ENCODE measurements around the gene PPP2R2C. TPM values are rescaled to one million over a fixed set of nuclear protein-coding genes. Genes with fewer than 3 reads are reported as not detected.

Gene PPP2R2C
- total RNA-seq, 2 experiments from 2014 or later = not detected

DNA sequence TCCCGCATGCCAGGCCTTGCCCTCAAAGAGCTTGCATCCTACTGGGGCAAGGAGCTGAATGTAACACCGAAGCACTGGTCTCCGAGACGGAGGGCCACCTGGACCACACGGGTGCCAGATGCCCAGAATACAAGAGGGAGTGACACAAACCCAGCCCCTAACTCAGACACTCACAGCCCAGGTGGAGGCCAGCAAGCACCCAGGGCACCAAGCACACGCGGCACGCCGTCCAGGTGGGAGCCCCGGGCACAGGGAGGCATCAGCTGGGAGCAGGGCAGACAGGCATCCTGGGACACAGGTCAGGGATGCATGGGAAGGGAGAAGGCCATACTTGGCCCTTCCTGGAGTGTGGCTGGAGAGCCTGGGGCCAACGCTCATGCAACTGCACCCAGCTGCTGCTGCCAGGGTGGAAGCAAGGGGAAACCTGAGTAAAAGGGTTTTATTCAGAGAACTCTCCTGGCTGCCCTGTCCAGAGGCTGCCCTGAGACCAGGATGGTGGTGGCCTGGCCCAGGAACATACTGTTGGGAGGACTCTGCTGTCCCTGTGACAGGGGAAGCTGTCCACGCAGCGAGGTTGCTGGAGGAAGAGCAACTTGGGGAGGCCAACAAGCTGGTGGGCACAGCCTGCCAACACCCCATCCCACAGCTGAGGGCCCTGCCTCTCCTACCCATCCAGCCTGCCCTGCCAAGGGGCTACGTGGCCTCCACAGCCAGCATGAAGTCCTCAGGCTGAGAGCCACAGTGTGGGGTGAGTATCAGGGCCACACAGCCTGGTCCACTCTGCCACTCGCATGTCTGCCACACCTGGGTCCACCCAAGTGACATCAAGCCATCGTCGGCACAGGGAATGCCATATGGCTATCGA lies 22.2 kb upstream of the PPP2R2C start:
- ChIA-PET CTCF (no interaction called here), POLR2A (no interaction called here)

DNA sequence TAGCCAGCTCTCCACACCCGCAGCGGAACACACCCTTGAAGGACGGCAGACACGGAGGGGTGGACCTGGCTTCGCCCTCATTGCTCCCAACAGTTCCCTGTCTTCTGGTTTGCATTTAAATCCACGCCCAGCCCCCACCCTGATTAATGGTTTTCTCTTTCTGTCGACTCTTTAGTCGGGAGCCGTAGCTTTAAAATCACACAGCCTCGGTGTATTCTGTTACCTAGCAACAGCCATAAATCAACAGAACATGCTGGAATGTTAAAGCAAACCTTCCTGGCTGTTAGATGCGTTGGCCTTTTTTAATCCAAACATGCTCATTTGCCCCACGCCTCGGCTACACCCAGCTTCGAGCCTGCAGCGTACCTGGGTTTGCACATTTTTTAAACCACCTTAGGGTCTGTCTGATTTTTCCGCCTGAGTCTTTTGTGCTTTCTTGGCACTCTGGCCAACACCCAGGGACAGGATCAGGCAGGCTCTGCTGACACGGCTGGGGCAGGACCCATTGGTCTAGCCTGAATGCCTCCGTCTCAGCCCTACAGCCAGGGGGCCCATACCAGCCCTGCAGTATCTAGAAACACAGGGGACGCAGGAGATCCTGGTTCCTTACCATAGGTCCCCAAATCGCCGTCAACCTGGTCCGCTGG lies 21.4 kb upstream of the PPP2R2C start:
- ChIA-PET CTCF (no interaction called here), POLR2A (no interaction called here)

GRCh38 chr4:6492861-6493657 lies 20.6 kb upstream of the PPP2R2C start:
- CTCF ChIA-PET = no interaction called here
- POLR2A ChIA-PET = no interaction called here

- CTCF ChIA-PET = no interaction called here
- POLR2A ChIA-PET = no interaction called here
Measured at GRCh38 chr4:6492027-6492590, 19.7 kb upstream of the PPP2R2C start.

DNA sequence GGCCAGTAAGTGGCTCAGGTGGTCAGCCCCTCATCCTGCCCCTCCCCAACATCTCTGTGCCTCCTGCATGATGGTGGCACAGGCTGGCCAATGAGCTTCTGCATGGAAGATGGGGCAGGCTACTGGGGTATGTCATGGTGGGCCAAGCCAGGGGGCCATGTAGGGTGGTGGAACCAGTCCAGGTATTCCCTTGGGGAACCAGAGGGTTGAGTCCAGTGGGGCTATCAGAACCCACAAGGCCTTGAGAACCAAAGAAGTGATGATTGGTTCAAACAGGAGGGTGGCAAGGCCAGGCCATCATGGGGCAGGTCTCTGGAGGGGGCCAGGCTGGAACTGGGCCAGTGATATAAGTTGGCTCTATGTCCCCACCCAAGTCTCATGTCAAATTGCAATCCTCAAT lies 18.8 kb upstream of the PPP2R2C start:
- POLR2A ChIA-PET = no interaction called here
- CTCF ChIA-PET = no interaction called here

DNA sequence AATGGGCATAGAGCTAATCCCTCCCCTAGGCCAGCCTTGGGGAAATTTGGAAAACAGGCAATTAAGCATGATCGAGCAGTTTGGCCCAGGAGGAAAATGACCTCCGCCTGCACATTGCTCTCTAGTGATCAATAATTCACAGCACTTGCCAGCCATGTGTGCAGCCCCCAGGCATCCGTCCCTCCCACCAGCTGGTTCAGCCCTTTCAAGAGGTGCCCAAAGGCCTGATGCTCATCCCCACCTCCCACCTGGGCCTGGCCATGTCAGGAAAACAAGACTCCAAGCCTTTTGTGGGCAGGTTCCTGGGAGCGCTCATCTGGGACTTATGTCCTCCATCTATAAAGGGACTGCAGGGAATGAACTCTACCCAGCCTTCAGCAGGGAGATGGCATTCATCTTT lies 17.5 kb upstream of the PPP2R2C start:
- POLR2A ChIA-PET = no interaction called here
- CTCF ChIA-PET = no interaction called here

GRCh38 chr4:6487466-6487865 lies 15.1 kb upstream of the PPP2R2C start:
- CTCF ChIA-PET = no interaction called here
- POLR2A ChIA-PET = no interaction called here

GRCh38 chr4:6480534-6481088 lies 8.2 kb upstream of the PPP2R2C start:
- ChIA-PET CTCF (no interaction called here), POLR2A (no interaction called here)

- POLR2A ChIA-PET = no interaction called here
- CTCF ChIA-PET = no interaction called here
Measured at GRCh38 chr4:6478546-6479220, 6.3 kb upstream of the PPP2R2C start.

GRCh38 chr4:6476893-6477292 lies 4.5 kb upstream of the PPP2R2C start:
- POLR2A ChIA-PET = no interaction called here

GRCh38 chr4:6475492-6476020 lies 3.1 kb upstream of the PPP2R2C start:
- ChIA-PET POLR2A (no interaction called here), CTCF (no interaction called here)

More at GRCh38 chr4:6476893-6477292, 4.5 kb upstream of the PPP2R2C start:
- CTCF ChIA-PET = no interaction called here

DNA sequence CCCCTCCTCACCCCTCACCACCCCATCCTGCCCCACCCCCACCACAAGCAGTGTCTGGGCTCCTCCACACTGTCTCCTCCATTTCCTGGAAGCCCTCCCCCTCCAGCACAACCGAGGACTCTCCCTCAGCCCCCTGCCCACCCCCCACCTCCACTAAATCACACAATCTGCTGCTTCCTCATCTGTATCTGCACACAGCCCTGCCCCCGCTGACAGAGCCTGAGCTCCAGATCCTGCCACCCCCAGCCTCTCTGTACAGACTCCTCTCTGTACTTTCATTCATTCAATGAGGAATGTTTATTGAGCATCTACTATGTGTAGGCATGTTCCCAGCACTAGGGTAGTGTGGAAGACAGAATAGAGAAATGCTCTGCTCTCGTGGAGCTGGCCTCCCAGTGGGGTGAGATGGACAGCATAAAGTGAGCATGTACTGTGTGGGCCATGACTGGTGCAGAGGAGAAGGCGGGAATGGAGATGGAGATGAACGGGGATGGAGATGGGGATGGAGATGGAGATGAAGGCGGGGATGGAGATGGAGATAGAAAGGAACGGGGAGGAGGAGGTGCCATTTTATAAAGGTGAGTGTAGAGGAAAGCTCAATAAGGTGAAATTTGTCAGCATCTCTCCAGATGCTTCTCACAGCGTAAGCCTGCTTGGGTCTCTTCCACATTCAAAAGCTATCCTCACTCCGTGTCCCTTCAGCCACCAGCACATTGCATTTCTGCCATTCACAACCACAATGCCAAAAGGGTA lies 2.5 kb upstream of the PPP2R2C start:
- ChIA-PET POLR2A (no interaction called here), CTCF (no interaction called here)

DNA sequence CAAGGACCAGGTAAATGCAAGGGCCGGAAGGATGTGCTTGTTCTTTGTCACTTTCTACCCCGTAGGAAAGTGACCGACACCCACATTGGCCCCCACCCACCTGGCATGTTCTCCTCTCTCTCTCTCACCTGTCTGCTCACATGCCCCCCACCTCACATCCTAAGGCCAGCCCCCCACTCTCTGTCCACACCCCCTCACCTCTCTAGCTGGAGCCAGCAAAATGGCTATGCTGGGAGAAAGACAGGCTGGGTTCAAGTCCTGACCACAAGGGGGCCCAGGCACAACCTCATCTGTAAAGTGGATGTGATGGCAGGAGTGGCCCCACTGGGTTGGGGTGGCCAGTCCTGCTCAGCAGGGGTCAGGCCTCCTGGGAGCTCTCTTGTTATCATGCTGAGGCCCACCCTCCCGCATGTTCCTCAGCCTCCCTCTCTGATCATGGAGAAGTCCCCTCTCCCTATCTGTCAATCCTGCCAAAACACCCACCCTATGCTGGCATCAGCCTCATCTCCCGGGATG lies 1.7 kb upstream of the PPP2R2C start:
- ChIA-PET POLR2A (no interaction called here), CTCF (no interaction called here)

- POLR2A ChIA-PET = no interaction called here
- CTCF ChIA-PET = no interaction called here
Measured at GRCh38 chr4:6473264-6474052, 1.0 kb upstream of the PPP2R2C start.

- ChIA-PET POLR2A (no interaction called here), CTCF (interaction anchor here (0.8 kb wide), 1 partner anchor 64 kb away, joined by 3 read pairs; no protein-coding TSS in a partner anchor)
Measured at GRCh38 chr4:6472008-6472386, 417 bp downstream of the PPP2R2C start.

GRCh38 chr4:6471307-6472007 lies 957 bp downstream of the PPP2R2C start:
- CTCF ChIA-PET = interaction anchor here (0.8 kb wide), 1 partner anchor 64 kb away, joined by 3 read pairs; no protein-coding TSS in a partner anchor
- POLR2A ChIA-PET = no interaction called here
